HL-60 (cell line): ENCODE data around the gene NAT8L.

ENCODE experiments used
- DNase-seq, 2 experiments: peaks; one replicate each; pipeline ENCODE4 v3.0.0-alpha.2; 2010 to 2020; ENCODE audit warnings: low read depth in 1 of 2, low spot score in 1 of 2
- H3K27ac ChIP-seq: fragments of 250-450 bp; sonication (Bioruptor Pico); replicated peaks from 2 replicates; pipeline ENCODE4 v1.5.1; 2020; ENCODE audit warnings: mild to moderate bottlenecking, moderate library complexity
- H3K27me3 ChIP-seq: fragments of 250-450 bp; sonication (Bioruptor Pico); 2 replicates; pipeline ENCODE4 v1.5.1; 2021; ENCODE audit warnings: mild to moderate bottlenecking, moderate library complexity; ENCODE audit not compliant: insufficient read depth, poor library complexity, severe bottlenecking
- H3K4me3 ChIP-seq: replicated peaks from 2 replicates; pipeline ENCODE4 v1.5.1; 2011; ENCODE audit warnings: mild to moderate bottlenecking, control low read depth, low read length; ENCODE audit not compliant: insufficient read depth
- GABPA ChIP-seq: IDR thresholded peaks from 2 replicates; pipeline ENCODE4 v1.6.1; 2012; ENCODE audit warnings: low read depth
- POLR2AphosphoS5 ChIP-seq: IDR thresholded peaks from 2 replicates; pipeline ENCODE4 v1.6.1; 2012; ENCODE audit warnings: low read depth
- SPI1 ChIP-seq: IDR thresholded peaks from 2 replicates; pipeline ENCODE4 v1.6.1; 2012; ENCODE audit warnings: low read depth, mild to moderate bottlenecking, borderline replicate concordance
- TF ChIP-seq, protein P1 (sequence below): IDR thresholded peaks from one replicate; pipeline ENCODE4 v1.5.1; 2011; ENCODE audit warnings: low read length, control low read depth, inconsistent platforms; ENCODE audit not compliant: insufficient read depth
- TF ChIP-seq, protein P2 (sequence below): IDR thresholded peaks from 2 replicates; pipeline ENCODE4 v1.6.1; 2012; ENCODE audit warnings: low read depth; ENCODE audit not compliant: insufficient replicate concordance

The NAT8L gene

DNA sequence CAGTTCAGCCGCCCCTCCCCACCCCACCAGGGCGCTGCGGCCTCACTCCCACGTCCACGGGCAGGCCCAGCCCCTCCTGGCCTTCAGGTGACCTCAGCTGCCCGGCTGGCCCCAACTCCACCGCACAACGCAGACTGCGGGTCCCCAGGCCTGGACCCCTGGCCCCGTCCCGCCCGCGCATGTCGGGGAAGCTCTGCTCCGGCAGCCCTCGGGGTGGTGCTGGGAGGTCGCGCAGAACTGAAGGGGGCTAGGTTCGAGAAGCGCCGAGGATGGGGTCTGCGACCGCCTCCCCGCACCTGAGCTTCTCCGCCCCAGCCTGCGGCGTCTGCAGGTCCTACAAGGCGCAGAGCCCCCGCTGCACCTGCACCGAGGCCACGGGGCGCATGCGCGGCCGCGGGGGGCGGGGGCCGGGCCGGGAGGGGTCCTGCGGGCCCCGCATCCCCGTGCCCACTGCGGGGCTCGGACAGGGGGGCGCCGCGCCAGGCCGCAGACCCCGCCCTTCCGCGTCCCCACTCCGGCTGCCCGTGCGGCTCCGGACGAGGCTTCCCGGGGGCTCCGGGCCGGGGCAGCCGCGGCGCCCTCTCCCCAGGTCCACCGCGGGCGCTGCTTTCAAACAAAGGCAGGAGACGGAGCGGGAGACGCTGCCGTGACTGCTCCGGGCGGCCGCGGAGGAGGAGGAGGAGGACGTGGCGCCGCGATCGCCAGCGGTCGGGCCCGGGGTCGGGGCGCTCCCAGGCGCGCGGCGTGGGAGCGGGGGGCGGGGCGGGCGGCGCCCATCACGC is 672 bp upstream of the NAT8L start:
- H3K27me3 ChIP-seq: peaks cover 21% of the 10 kb centered on the region
- no peak overlapping the region for H3K27ac ChIP-seq
- no peak for DNase-seq
- peak overlapping the region; percentile 39 for H3K4me3 ChIP-seq
- TF ChIP-seq, protein P1, sequence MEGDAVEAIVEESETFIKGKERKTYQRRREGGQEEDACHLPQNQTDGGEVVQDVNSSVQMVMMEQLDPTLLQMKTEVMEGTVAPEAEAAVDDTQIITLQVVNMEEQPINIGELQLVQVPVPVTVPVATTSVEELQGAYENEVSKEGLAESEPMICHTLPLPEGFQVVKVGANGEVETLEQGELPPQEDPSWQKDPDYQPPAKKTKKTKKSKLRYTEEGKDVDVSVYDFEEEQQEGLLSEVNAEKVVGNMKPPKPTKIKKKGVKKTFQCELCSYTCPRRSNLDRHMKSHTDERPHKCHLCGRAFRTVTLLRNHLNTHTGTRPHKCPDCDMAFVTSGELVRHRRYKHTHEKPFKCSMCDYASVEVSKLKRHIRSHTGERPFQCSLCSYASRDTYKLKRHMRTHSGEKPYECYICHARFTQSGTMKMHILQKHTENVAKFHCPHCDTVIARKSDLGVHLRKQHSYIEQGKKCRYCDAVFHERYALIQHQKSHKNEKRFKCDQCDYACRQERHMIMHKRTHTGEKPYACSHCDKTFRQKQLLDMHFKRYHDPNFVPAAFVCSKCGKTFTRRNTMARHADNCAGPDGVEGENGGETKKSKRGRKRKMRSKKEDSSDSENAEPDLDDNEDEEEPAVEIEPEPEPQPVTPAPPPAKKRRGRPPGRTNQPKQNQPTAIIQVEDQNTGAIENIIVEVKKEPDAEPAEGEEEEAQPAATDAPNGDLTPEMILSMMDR: no peak
- TF ChIP-seq SPI1 (no peak), POLR2AphosphoS5 (no peak)

DNA sequence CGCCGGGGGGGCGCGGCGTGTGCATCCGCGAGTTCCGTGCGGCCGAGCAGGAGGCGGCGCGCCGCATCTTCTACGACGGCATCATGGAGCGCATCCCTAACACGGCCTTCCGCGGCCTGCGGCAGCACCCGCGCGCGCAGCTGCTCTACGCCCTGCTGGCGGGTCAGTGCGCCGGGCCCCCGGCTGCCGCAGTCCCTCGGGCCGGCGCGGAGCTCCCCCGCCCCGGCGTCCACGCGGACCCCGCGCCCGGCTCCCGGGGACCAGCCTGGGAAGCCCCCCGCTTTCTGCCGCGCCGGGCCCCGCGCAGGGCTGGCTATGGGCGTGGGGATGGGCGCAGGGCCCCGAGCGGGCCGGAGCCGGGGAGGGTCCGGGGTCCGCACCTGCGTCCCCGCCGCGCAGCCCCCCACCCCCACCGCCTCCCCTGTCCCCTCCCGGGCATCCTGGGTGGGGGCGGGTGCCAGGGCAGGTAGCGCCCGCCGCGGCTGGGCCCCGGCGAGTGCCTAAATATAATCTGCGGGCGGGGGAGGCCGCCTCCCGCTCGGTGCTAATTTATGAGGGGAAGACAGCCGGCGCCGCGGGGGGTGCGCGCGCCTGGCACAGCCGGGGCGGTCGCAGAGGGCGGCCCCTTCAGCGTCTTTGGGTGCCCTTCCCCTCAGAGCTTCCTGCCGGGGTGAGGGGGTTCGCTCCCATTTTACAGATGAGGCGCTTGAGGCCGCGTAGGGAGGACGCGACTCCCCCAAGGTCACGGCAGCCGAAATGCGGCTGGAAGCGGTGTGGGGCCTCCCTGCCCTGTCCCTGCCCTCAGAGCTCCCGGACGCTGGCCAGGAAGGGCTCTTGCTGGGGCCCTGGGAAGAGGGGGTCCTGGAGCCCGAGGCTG is 837 bp downstream of the NAT8L start:
- no peak for TF ChIP-seq SPI1
- TF ChIP-seq, protein P2, sequence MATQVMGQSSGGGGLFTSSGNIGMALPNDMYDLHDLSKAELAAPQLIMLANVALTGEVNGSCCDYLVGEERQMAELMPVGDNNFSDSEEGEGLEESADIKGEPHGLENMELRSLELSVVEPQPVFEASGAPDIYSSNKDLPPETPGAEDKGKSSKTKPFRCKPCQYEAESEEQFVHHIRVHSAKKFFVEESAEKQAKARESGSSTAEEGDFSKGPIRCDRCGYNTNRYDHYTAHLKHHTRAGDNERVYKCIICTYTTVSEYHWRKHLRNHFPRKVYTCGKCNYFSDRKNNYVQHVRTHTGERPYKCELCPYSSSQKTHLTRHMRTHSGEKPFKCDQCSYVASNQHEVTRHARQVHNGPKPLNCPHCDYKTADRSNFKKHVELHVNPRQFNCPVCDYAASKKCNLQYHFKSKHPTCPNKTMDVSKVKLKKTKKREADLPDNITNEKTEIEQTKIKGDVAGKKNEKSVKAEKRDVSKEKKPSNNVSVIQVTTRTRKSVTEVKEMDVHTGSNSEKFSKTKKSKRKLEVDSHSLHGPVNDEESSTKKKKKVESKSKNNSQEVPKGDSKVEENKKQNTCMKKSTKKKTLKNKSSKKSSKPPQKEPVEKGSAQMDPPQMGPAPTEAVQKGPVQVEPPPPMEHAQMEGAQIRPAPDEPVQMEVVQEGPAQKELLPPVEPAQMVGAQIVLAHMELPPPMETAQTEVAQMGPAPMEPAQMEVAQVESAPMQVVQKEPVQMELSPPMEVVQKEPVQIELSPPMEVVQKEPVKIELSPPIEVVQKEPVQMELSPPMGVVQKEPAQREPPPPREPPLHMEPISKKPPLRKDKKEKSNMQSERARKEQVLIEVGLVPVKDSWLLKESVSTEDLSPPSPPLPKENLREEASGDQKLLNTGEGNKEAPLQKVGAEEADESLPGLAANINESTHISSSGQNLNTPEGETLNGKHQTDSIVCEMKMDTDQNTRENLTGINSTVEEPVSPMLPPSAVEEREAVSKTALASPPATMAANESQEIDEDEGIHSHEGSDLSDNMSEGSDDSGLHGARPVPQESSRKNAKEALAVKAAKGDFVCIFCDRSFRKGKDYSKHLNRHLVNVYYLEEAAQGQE: no peak
- TF ChIP-seq POLR2AphosphoS5: no peak
- TF ChIP-seq GABPA: no peak
- TF ChIP-seq, protein P1: no peak
- no peak overlapping the region for H3K27ac ChIP-seq
- H3K4me3 ChIP-seq: peak overlapping the region; percentile 35
- DNase-seq: no peak
- H3K27me3 ChIP-seq: peaks cover 21% of the 10 kb centered on the region

DNA sequence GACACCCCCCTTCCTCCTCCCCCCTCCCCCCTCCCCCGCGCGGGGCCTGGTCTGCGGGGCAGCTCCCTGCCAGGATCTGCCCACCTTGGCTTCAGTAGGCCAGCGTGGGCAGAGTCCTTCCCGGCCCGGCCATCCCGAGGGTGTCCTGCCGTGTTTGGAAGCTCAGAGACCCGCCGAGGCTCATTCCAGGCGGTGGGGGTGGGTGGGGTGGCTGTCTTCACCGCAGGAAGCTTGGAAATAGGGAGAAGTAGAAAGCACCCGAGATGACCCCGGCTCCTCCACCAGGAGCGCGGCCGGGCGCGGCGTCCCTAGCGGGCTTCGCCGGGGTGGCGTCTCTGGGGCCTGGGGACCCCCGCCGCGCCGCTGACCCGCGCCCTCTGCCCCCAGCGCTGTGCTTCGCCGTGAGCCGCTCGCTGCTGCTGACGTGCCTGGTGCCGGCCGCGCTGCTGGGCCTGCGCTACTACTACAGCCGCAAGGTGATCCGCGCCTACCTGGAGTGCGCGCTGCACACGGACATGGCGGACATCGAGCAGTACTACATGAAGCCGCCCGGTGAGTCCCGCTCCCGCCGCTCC is 1.6 kb downstream of the NAT8L start:
- H3K4me3 ChIP-seq: no peak overlapping the region
- TF ChIP-seq SPI1 (no peak), GABPA (no peak), POLR2AphosphoS5 (no peak)
- TF ChIP-seq, protein P1: no peak
- TF ChIP-seq, protein P2: no peak
- no peak for DNase-seq
- no peak overlapping the region for H3K27ac ChIP-seq
- H3K27me3 ChIP-seq: peaks cover 21% of the 10 kb centered on the region
